ENCODE measurements around the gene PLD4. TPM values are rescaled to one million over a fixed set of nuclear protein-coding genes. Genes with fewer than 3 reads are reported as not detected.

The PLD4 gene
- total RNA-seq, 1 experiment from 2014 or later = not detected

Other genes with a start within 250 kb of the PLD4 start
- 58.0 and 61.3 TPM in 2 replicates for gene INF2, start 235.3 kb upstream of the PLD4 start, total RNA-seq (2014; rRNA removed; shearing (Covaris generic))
- gene ADSS1, start 200.7 kb upstream of the PLD4 start, total RNA-seq (2014; rRNA removed; shearing (Covaris generic)) = 13.0 and 19.8 TPM in 2 replicates
- gene SIVA1, start 171.7 kb upstream of the PLD4 start, total RNA-seq (2014; rRNA removed; shearing (Covaris generic)) = 70.0 and 94.5 TPM in 2 replicates
- 73.1 and 83.9 TPM in 2 replicates for gene AKT1, start 129.1 kb upstream of the PLD4 start, total RNA-seq (2014; rRNA removed; shearing (Covaris generic))
- gene ZBTB42, start 123.8 kb upstream of the PLD4 start, total RNA-seq (2014; rRNA removed; shearing (Covaris generic)) = 3.1 and 3.5 TPM in 2 replicates
- 9.5 and 12.1 TPM in 2 replicates for gene CEP170B, start 59.6 kb upstream of the PLD4 start, total RNA-seq (2014; rRNA removed; shearing (Covaris generic))
- 35.9 and 38.2 TPM in 2 replicates for gene AHNAK2, start 53.5 kb downstream of the PLD4 start, total RNA-seq (2014; rRNA removed; shearing (Covaris generic))
- 9.1 and 11.8 TPM in 2 replicates for gene CLBA1, start 60.9 kb downstream of the PLD4 start, total RNA-seq (2014; rRNA removed; shearing (Covaris generic))
- gene CDCA4, start 96.2 kb downstream of the PLD4 start, total RNA-seq (2014; rRNA removed; shearing (Covaris generic)) = 56.1 and 64.5 TPM in 2 replicates
- gene GPR132, start 140.6 kb downstream of the PLD4 start, total RNA-seq (2014; rRNA removed; shearing (Covaris generic)) = 0.78 TPM in 1 of 2 replicates, not detected in the other
- 5.9 and 6.3 TPM in 2 replicates for gene JAG2, start 243.9 kb downstream of the PLD4 start, total RNA-seq (2014; rRNA removed; shearing (Covaris generic))